ENCODE data around the gene TMEM204. TPM values are rescaled to one million over a fixed set of nuclear protein-coding genes. Genes with fewer than 3 reads are reported as not detected.

Gene TMEM204
- total RNA-seq, 4 donors from 2014 or later: 38.5 to 85.3 (median 66.0) TPM

DNA sequence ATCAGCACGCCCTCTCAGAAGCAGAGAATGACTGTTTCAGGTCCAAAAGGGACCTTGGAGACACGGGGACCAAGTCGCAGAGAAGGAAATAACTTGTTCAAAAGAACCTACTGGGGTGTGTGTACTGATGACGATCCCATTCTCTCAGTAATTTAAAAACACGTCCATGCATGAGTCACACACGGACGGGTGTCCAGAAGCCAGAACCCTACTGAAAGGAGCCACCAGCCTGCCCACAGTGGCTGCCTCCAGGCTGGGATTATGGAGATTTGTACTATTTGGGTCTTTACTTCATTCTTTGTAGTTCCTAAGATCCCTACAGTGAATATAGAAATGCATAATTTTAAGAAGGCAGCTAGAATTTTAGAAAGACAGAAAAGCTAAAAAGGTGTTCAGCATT lies 27.8 kb downstream of the TMEM204 start:
- WGBS, 2 donors: 79 to 91% methylated on average over 7 of the region's 7 CpGs
- intact Hi-C loops (cut with DNase I): no loop called here
- no peak overlapping the region for H3K27ac ChIP-seq
- DNase-seq: no peak
- H3K4me1 ChIP-seq: no peaks in the 10 kb centered on the region
- no peaks in the 10 kb centered on the region for H3K9me3 ChIP-seq
- no peaks in the 10 kb centered on the region for H3K27me3 ChIP-seq
- no peak overlapping the region for H3K4me3 ChIP-seq (replicated peaks in 1 of 3)
- peaks cover 61 to 68% of the 10 kb centered on the region in 2 donors for H3K36me3 ChIP-seq
- TF ChIP-seq POLR2A (IDR thresholded peaks at IDR 0.05) (no peak), CTCF (IDR thresholded peaks at IDR 0.05) (no peak)

DNA sequence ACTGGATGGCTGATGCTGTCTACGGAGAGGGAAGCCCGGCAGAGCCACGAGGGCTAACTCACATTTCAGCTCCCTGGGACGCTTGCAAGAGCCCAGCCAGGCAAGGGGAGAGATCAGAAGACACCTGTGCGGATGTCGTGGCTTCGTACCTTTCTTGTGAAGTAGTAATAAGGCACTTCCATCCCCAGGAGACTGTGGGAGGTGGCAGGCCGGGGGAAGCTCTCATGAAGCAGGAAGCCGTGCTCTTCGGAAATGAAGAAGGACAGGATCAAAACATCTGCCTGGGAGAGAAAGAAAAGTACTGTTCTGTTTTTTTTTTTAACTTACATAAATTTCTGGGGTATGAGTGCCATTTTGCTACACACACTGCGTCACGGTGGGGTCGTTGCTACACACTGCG lies 28.4 kb downstream of the TMEM204 start:
- Histone ChIP-seq H3K4me1 (no peaks in the 10 kb centered on the region), H3K27me3 (no peaks in the 10 kb centered on the region), H3K27ac (no peak overlapping the region), H3K9me3 (no peaks in the 10 kb centered on the region), H3K4me3 (replicated peaks in 1 of 3) (no peak overlapping the region), H3K36me3 (peaks cover 56 to 68% of the 10 kb centered on the region in 2 donors)
- no peak for DNase-seq
- WGBS, 2 donors: 89 to 90% methylated on average over 14 of the region's 14 CpGs
- intact Hi-C loops (cut with DNase I): no loop called here
- TF ChIP-seq POLR2A (IDR thresholded peaks at IDR 0.05) (no peak), CTCF (IDR thresholded peaks at IDR 0.05) (no peak)

GRCh38 chr16:1563786-1564185 lies 30.3 kb downstream of the TMEM204 start:
- no peaks in the 10 kb centered on the region for H3K27me3 ChIP-seq
- intact Hi-C loops (cut with DNase I): no loop called here
- 97 to 98% methylated on average over 11 to 20 of the region's 20 CpGs for WGBS, 2 donors
- peaks cover 38 to 49% of the 10 kb centered on the region in 2 donors for H3K36me3 ChIP-seq
- TF ChIP-seq POLR2A (IDR thresholded peaks at IDR 0.05) (no peak), CTCF (IDR thresholded peaks at IDR 0.05) (no peak)
- no peak for DNase-seq
- H3K4me3 ChIP-seq (replicated peaks in 1 of 3): no peak overlapping the region
- H3K9me3 ChIP-seq: no peaks in the 10 kb centered on the region
- no peaks in the 10 kb centered on the region for H3K4me1 ChIP-seq
- H3K27ac ChIP-seq: no peak overlapping the region

GRCh38 chr16:1564325-1564724 lies 30.9 kb downstream of the TMEM204 start:
- intact Hi-C loops (cut with DNase I): no loop called here
- WGBS, 2 donors: 81 to 87% methylated on average over 8 to 9 of the region's 9 CpGs
- Histone ChIP-seq H3K27ac (no peak overlapping the region), H3K36me3 (peaks cover 35 to 44% of the 10 kb centered on the region in 2 donors), H3K4me3 (replicated peaks in 1 of 3) (no peak overlapping the region), H3K27me3 (no peaks in the 10 kb centered on the region), H3K9me3 (no peaks in the 10 kb centered on the region), H3K4me1 (no peaks in the 10 kb centered on the region)
- TF ChIP-seq CTCF (IDR thresholded peaks at IDR 0.05) (peak in 1 of 6 experiments; percentile 8), POLR2A (IDR thresholded peaks at IDR 0.05) (no peak)
- no peak for DNase-seq

DNA sequence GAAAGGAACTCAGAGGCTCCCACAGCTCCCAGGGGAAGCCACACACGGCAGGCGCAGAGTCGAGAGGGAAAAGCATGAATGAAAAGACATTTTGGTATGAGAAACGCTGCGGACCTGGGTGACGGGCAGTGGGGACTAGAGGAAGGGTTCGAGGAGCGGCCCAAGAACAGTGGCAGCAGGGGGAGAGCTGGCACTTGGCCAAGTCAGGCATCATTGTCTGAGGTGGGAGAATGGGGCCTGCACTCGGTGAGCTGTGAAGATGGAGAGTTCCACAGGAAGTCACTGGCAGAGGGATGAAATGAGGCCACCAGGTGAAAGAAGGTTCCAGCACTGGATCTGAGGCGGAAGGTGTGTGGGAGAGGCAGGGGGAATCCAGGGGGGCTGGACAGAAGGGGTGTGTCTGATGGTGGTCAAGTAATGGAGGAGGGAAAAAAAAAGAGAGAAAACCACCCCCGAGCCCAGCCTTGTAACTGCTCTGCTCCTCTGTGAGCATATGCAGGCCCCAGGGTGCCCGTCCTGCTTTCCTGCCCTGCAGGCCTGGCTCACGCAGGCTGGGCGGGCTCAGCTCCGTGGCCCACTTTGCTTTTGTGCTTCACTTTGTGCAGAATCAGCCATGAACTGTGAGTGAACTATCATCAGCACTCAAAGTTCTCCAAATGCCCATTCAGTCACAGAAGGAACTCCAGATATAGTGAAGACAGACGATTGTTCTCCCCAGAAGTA lies 31.8 kb downstream of the TMEM204 start:
- WGBS, 2 donors: 87 to 90% methylated on average over 16 of the region's 16 CpGs
- intact Hi-C loops (cut with DNase I): no loop called here
- no peak overlapping the region for H3K27ac ChIP-seq

More for the DNA sequence above, 31.8 kb downstream of the TMEM204 start:
- H3K4me3 ChIP-seq (replicated peaks in 1 of 3): no peak overlapping the region
- no peak for DNase-seq
- TF ChIP-seq POLR2A (IDR thresholded peaks at IDR 0.05) (no peak), CTCF (IDR thresholded peaks at IDR 0.05) (no peak)
- H3K27me3 ChIP-seq: no peaks in the 10 kb centered on the region
- H3K36me3 ChIP-seq: peaks cover 27 to 43% of the 10 kb centered on the region in 2 donors
- H3K9me3 ChIP-seq: no peaks in the 10 kb centered on the region
- H3K4me1 ChIP-seq: no peaks in the 10 kb centered on the region

Measured in thyroid gland (tissue), 4 donors.